HepG2 (cell line): ENCODE results near the gene PKLR. TPM values are rescaled to one million over a fixed set of nuclear protein-coding genes. Genes with fewer than 3 reads are reported as not detected.
A peak's percentile ranks its signal among the peaks of the same experiment; 100 is the strongest.

ENCODE experiments used
- CENPBD1 ChIP-seq: sonication (generic); formaldehyde crosslinking; IDR thresholded peaks from 2 replicates; pipeline ENCODE4 v1.8.0; 2022; ENCODE audit warnings: missing genetic modification reagents, low read depth, mild to moderate bottlenecking, borderline replicate concordance
- FOSL1 ChIP-seq: sonication (generic); formaldehyde crosslinking; IDR thresholded peaks from 2 replicates; pipeline ENCODE4 v1.9.0; 2021; ENCODE audit warnings: missing genetic modification reagents, borderline replicate concordance
- FOXK2 ChIP-seq: fragments of 450-650 bp; IDR thresholded peaks from 2 replicates; pipeline ENCODE4 v1.6.1; 2016
- HHEX ChIP-seq: IDR thresholded peaks from 2 replicates; pipeline ENCODE4 v1.6.1; 2016; ENCODE audit warnings: control low read depth
- HMG20A ChIP-seq: IDR thresholded peaks from 2 replicates; pipeline ENCODE4 v1.6.1; 2016; ENCODE audit warnings: borderline replicate concordance
- LCORL ChIP-seq, 2 experiments: fragments of 450-650 bp in 1 of 2; sonication (generic) in 1 of 2; formaldehyde crosslinking in 1 of 2; IDR thresholded peaks; 2 replicates each; pipeline versions ENCODE4 v1.5.0 to v1.6.1; 2017 to 2020; ENCODE audit warnings: antibody characterized with exemption in 1 of 2, missing genetic modification reagents in 1 of 2
- MTA3 ChIP-seq: sonication (generic); formaldehyde crosslinking; IDR thresholded peaks from 2 replicates; pipeline ENCODE4 v1.4.0; 2020; ENCODE audit warnings: missing genetic modification reagents
- NFRKB ChIP-seq: fragments of 450-650 bp; IDR thresholded peaks from 2 replicates; pipeline ENCODE4 v1.6.1; 2017
- POLR2A ChIP-seq, 2 experiments: IDR thresholded peaks; 2 replicates each; pipeline ENCODE4 v1.6.1; 2011; ENCODE audit warnings: low read depth in 2 of 2, low read length in 2 of 2, mild to moderate bottlenecking in 1 of 2, moderate library complexity in 1 of 2; ENCODE audit not compliant: insufficient read depth in 1 of 2
- RARA ChIP-seq: IDR thresholded peaks from 2 replicates; pipeline ENCODE4 v1.6.1; 2016; ENCODE audit warnings: missing genetic modification reagents, missing compliant biosample characterization
- SNAPC2 ChIP-seq: sonication (generic); formaldehyde crosslinking; IDR thresholded peaks from 2 replicates; pipeline ENCODE4 v1.8.1; 2022; ENCODE audit warnings: mild to moderate bottlenecking, missing genetic modification reagents
- SP4 ChIP-seq: sonication (generic); formaldehyde crosslinking; IDR thresholded peaks from 2 replicates; pipeline ENCODE4 v1.8.1; 2023; ENCODE audit warnings: mild to moderate bottlenecking, missing genetic modification reagents
- TEAD3 ChIP-seq: optimal IDR thresholded peaks from 2 replicates; pipeline ENCODE3; 2016; ENCODE audit warnings: borderline replicate concordance
- TGIF2 ChIP-seq: IDR thresholded peaks from 2 replicates; pipeline ENCODE4 v1.6.1; 2016; ENCODE audit warnings: control low read depth, missing compliant biosample characterization
- ZFP36L1 ChIP-seq: sonication (generic); formaldehyde crosslinking; IDR thresholded peaks from 2 replicates; pipeline ENCODE4 v1.8.0; 2022; ENCODE audit warnings: mild to moderate bottlenecking, missing genetic modification reagents, moderate library complexity
- ZNF10 ChIP-seq: sonication (generic); formaldehyde crosslinking; IDR thresholded peaks from 2 replicates; pipeline ENCODE4 v1.4.0; 2020; ENCODE audit warnings: mild to moderate bottlenecking, low read depth, missing genetic modification reagents, borderline replicate concordance
- ZNF138 ChIP-seq: sonication (generic); formaldehyde crosslinking; IDR thresholded peaks from 2 replicates; pipeline ENCODE4 v1.5.0; 2020; ENCODE audit warnings: mild to moderate bottlenecking, low read depth, missing genetic modification reagents
- ZNF468 ChIP-seq: sonication (generic); formaldehyde crosslinking; IDR thresholded peaks from 2 replicates; pipeline ENCODE4 v1.8.0; 2022; ENCODE audit warnings: mild to moderate bottlenecking, moderate library complexity, missing genetic modification reagents
- ZNF558 ChIP-seq: sonication (generic); formaldehyde crosslinking; IDR thresholded peaks from 2 replicates; pipeline ENCODE4 v1.9.0; 2022; ENCODE audit warnings: mild to moderate bottlenecking, missing genetic modification reagents, borderline replicate concordance
- ZNF687 ChIP-seq: sonication (generic); formaldehyde crosslinking; IDR thresholded peaks from 2 replicates; pipeline ENCODE4 v1.5.1; 2020; ENCODE audit warnings: mild to moderate bottlenecking, missing genetic modification reagents, moderate library complexity
- ZNF749 ChIP-seq: sonication (generic); formaldehyde crosslinking; IDR thresholded peaks from 2 replicates; pipeline ENCODE4 v1.8.0; 2022; ENCODE audit warnings: mild to moderate bottlenecking, missing genetic modification reagents, moderate library complexity, borderline replicate concordance
- polyA plus RNA-seq, 8 experiments: library from polyadenylated mRNA; depleted of rRNA in 3 of 8; stranded (reverse) in 7 of 8; unstranded in 1 of 8; fragments of >200 nt; fragmentation: Illumina TruSeq in 4 of 8; extraction: Trizol in 4 of 8; gene quantifications; 2 replicates each; pipeline versions ENCODE4 v1.2.1 to v1.2.3, GENCODE V29; 2011 to 2016; ENCODE audit warnings: low read depth in 4 of 8, missing spikeins in 1 of 8, mixed read lengths in 1 of 8; ENCODE audit not compliant: insufficient read depth in 1 of 8
- total RNA-seq, 5 experiments: library from RNA; depleted of rRNA; stranded (reverse); fragments of >200 nt; fragmentation: Illumina TruSeq; extraction: Trizol; gene quantifications; 2 replicates each; pipeline ENCODE4 v1.2.3, GENCODE V29; 2016; ENCODE audit warnings: low read depth in 1 of 5

The PKLR gene
- total and polyA plus RNA-seq, 2 of the 13 experiments (the other 11 are each of a cell fraction or from before 2014, with no cell fraction given) = 10.3 to 29.3 TPM

GRCh38 chr1:155309423-155310021 is 8.3 kb upstream of the PKLR start (continued):
- TF ChIP-seq ZNF687 (CRISPR knock-in tag) (peak; percentile 35), FOSL1 (CRISPR knock-in tag) (no peak), SP4 (CRISPR knock-in tag) (no peak), HMG20A (CRISPR knock-in tag) (no peak), CENPBD1 (CRISPR knock-in tag) (no peak), POLR2A (IDR thresholded peaks at IDR 0.05; ENCODE audit: insufficient read depth in 1 of 2, low read depth in 2 of 2, low read length in 2 of 2) (peak in 1 of 2 experiments; percentile 62; a peak in 2 of 4 replicates), NFRKB (no peak), FOXK2 (no peak), MTA3 (CRISPR knock-in tag) (no peak), ZNF10 (CRISPR knock-in tag) (no peak), TGIF2 (CRISPR knock-in tag) (no peak), RARA (CRISPR knock-in tag) (no peak), ZNF468 (CRISPR knock-in tag) (0 out of 2 replicates have a peak, but pooled peaks have one; percentile 49), TEAD3 (no peak), LCORL (IDR thresholded peaks at IDR 0.05) (no peak), LCORL (CRISPR knock-in tag; IDR thresholded peaks at IDR 0.05) (0 out of 2 replicates have a peak, but pooled peaks have one; percentile 8), ZNF749 (CRISPR knock-in tag) (no peak), SNAPC2 (CRISPR knock-in tag) (0 out of 2 replicates have a peak, but pooled peaks have one; percentile 24), HHEX (CRISPR knock-in tag) (no peak), ZFP36L1 (CRISPR knock-in tag) (peak; percentile 67; the same call in 1 of the 2 replicates), ZNF138 (CRISPR knock-in tag) (no peak), ZNF558 (CRISPR knock-in tag) (no peak)
